ENCODE results near the gene MAGEF1.
A peak's percentile ranks its signal among the peaks of the same experiment; 100 is the strongest.

The MAGEF1 gene, protein sequence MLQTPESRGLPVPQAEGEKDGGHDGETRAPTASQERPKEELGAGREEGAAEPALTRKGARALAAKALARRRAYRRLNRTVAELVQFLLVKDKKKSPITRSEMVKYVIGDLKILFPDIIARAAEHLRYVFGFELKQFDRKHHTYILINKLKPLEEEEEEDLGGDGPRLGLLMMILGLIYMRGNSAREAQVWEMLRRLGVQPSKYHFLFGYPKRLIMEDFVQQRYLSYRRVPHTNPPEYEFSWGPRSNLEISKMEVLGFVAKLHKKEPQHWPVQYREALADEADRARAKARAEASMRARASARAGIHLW

DNA sequence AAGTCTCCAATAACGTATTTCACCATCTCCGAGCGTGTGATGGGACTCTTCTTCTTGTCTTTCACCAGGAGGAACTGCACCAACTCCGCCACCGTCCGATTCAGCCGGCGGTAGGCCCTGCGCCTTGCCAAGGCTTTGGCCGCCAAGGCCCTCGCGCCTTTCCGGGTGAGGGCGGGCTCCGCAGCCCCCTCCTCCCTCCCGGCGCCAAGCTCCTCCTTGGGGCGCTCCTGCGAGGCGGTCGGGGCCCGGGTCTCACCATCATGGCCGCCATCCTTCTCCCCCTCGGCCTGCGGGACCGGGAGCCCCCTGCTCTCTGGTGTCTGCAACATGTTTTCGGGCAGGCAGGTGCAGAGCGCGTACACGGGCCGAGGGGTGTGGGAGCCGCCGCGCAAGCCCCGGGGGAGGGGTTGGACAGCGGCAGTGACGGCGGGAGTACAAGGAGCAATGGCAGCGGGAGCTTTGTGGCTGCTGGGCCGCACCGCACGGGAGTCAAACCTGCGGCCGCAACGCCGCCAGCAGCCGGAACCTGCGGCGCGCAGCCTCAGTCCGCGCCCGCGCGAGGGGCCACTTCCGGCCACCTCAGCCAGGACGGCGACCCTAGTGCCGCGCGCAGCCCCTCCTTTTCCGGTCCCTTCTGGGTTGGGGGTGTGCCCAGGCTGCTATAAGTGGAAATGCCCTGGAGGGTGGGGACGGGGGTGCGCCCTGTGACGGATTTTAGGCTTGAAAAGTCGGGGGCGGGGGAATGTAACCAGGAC is at the start of gene MAGEF1:
Gene MAGEF1, minus strand, starts transcription at position 572 of the 755 bp plus-strand sequence. Its CDS starts 243 bp downstream, at position 329.
- peak; percentile 65 for DNase-seq

DNA sequence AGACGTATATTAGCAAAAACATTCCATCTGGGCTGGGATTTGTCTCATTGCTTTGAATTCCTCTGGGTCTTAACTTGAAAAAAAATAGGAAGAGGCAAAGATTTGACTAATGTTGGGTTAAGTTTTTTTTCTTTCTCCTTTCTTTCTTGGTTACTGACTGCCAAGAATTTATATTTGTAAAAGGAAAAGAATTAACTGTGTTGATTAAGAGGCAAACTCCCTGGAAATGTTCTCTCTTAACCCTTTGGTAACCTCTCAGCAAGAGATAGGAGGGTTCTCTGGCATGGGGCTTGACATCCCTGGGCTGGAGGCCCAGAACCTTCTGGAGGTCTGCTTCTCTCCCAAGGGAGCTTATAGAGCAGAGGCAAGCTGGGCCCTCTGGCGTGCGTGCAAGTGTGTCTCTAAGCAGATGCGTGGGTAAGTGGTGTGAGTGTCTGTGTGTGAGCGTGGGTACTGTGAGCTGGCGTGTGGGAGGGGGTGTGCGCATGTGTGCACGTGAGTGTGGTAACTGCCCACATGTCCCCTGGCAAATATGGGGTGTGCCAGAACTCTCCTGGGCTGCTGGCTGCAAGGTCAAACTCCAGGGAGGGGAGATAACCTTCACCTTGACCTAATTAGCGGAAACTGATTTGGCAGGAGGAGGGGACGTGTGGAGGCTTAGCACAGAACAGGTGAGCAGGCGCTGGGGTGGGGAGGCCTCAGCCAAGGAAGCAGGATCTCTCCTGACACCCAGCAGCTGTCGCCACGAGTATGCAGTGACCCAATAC is 49.4 kb upstream of the MAGEF1 start:
- DNase-seq, result no peak

DNA sequence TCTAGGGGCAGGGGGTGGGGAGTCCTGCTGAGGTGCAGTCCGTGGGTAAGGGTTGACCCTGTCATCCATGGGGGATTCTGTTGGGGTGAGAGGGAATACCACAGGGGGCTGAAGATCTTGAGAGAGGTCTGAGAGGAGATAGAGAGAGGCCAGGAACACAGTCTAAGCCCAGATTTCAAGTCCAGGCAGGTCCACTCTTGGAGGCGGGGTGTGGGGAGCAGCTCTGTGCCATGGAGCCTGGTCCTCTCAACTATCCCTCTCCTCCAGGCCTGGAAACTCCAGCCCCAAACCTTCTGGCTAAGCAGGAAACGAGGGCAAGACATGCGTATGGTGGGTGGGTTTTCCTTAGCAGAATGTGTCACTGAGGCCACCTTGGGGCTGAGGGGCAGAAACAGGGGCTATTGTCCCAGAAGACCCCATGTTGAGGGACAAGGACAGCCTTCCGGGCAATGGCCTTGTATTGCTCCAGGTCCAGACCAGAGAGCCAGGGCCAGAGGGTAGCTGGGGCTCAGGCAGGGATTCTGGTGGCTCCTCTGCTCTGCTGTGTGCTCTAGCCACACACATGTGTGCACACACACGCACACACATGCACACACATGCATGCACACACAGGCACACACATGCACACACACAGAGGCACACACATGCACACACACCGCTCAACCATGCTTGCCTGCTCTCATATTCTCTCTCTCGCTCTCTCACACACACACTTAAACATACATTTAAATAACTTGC is 48.6 kb upstream of the MAGEF1 start:
- DNase-seq, result no peak

DNA sequence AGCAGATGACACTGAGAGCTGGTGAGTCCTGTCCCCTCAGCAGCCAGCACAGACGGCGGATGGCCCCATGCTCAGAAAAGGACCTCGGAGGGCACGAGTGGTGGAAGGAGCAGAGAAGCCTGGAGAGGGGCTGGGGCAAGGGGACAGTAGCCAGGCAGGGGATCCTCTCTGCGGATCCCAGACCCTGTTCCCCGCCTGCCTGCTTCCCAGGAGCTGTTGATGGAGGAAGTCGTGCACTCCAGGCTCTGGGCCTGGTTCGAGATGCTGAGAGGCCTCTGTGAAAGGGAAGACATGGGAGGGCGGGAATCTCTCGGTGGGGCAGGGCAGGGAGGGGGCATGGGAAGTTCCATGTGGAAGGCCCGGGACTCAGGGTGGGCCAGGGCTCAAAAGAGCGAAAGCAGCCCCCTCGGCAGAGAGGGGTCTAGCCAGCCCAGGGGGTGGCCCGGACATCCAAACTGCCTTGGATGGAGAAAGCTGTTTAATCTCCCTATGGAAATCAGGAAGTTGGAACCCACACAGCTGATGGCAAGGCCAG is 47.9 kb upstream of the MAGEF1 start:
- no peak for DNase-seq

DNA sequence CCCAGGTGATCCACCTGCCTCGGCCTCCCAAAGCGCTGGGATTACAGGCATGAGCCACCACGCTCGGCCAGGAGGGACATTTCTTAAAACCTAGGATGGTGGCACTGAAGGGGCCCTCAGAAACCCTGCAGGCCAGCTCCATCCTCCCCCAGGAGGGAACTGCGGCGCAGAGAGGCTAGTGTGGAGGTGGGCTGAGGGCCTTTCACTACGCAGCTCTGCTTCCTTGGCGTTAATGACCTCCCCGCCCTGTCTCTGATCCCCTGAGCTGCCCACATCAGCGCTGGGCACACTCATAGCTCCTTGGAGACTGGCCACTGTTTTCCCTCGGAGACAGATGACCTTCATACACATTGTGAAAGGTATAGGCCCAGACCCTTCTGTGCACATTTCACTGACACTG is 46.2 kb upstream of the MAGEF1 start:
- no peak for DNase-seq

DNA sequence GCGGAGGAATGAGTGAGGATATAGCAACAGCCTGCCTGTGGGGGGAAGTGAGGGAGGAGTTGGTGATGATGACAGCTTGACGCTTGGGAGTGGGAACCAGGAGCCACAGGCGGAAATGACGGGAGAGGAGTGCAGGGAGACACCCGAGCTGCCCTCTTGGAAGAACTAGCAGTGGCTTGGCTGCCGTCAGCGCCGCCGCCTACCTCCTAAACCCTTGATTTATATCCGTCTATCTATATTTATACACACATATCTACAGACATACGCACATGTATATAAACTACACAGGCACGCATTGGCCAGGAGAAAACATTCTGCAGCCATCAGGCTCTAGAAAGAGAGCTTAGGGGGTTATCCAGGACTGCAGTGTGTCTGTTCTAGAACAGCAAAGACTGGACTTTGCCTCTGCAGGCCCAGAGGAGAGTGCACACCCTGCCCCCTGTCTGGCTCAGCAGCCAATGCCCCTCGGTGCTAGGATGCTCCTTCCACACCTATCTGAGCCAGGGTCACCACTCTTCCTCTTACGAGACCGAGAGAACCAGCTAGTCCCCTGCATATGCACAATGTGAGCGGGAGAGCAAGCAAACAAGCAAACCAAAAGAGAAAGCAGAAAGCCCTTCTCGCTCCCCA is 45.3 kb upstream of the MAGEF1 start:
- no peak for DNase-seq

DNA sequence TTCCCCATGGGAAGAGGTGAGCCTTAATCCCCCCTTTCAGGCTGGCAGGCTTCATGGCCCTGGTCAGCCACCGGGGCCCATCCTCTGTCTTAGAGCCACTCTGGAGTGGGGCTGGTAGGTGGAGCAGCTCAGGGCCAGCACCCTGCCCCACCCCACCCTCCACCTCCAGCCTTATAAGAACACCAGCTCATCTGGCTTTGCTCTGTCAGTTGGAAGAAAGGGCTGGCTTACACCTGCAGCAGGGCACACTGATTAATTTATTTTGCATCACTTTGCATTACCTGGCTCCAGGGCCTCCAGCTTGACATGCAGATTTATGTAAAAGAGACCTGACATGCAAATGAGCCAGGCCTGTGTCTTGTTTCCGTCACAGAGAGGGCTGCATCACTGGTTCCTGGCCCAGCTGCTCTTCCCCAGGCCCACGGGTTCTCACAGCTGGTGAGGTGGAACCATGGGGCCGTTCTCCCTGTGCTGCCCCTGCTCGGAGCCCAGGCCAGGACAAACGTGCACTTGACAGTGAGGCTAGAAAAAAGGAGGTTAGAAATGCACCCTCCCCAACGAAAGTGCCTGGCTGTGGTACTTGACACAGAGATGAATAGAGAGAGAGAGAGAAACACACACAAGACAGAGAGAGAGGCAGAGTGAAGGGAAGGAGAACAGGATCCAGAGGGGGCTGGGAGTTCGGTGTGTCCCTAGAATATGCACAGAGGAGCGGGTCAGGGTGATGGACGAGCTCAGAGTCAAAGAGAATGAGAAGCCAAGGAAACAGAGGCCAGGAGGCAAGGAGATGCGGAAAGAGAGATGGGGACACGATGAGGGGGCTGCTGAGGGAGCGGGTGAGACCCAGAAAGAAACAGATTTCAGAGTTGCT is 44.5 kb upstream of the MAGEF1 start:
- no peak for DNase-seq

DNA sequence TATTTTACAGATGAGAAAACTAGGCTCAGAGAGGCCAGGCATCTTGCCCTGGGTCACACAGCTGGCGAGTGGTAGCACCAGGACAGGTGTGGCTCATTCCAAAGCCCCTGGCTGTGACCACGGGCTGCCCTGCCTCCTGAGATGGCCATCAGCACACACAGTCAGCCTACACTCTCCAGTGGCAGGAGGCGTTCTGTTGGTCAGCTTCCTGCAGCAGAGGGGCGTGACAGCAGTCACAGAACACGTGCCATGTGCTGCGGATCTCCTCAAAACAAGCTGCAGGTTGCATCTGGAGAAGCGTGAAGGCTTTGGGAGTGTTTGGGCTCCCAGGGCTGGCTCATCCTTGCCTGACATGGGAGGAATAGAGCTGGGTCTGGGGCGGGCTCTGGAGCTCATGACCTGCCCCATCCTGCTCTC is 43.5 kb upstream of the MAGEF1 start:
- no peak for DNase-seq

DNA sequence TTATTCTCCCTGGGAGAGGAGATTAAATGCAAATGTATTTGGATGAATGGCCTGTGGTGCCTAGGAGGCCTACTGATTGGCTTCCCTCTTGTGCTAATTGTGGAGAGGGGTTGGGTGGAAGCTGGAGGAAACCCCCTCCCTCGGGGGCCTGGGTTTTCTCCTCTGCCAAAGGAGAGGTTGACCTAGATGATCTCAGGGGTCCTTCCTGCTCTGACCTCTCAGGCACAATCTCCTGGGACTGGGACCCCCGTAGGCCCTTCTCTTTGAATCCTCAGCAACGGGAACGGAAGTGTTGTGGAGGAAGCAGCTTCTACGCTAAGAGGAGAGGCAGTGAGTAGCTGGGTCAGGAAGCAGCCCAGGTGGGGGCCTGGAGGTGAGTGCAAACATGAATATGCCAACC is 40.5 kb upstream of the MAGEF1 start:
- no peak for DNase-seq

DNA sequence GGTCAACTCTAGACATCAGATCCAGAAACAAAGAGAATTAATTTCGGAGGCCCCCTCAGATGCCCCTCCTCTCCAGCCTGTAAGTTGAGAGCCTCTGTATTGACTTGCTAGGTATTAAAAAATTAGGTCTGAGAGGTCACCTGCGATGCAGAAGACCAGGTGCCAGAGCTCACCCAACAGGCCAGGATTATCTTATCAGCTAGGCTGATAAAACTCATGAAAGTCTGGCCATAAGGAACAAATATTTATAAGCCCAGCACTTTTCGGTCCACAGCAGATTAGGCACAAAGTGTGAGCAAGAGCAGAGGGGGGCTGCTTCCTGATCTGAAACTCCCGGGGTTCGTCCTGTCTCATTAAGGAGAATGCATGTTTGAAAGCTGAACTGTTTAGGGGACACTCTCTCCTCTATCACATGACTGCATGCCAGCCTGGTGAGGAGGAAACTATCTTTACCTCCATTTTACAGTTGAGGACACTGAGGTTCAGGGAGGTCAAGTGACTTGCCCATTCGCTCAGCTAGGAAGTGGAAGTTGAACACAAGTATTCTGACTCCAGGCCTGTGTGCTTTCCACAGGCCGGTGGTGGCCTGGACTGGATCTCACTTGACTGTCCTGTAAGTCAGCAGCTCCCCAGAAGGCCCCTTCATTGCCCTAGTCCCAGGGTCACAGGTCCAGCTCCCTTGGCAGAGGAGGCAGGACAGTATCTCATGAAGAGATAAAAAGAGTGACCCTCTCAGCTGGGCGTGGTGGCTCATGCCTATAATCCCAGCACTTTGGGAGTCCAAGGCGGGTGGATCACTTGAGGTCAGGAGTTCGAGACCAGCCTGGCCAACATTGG is 39.6 kb upstream of the MAGEF1 start:
- DNase-seq, result no peak

DNA sequence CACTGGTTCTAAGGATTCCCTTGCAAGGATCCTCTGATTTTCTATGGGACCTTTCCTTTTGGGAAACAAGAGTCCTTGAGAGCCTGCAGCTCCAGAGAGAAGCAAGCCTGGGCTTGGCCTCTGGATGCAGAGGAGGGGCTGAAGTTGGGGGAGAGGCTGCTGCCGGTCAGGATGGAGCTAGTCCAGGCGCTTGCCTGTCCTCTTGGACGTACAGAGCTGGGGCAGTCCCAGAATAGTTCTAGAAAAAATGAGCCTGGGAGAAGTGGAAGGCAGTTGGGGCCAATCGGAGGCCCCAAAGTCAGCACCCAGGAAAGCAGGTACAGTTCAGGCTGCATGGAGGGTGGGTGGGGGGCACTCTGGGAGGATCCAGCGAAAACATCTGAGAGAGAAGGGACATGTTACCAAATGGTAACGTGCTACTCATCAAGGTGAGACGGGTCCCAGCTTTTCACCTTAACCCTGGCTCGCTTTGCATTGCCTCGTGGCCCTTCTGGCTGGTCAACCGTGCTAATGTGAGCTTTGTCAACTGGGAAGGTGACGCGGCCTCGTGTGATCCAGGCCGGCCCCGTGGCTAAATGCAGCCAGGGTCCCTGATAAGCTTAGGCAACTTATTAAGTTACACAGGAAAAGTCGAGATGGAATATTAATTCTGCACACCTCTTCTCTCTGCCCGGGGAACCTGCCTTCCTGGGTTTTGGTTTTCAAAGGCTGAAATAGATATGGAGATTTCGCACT is 38.7 kb upstream of the MAGEF1 start:
- no peak for DNase-seq

DNA sequence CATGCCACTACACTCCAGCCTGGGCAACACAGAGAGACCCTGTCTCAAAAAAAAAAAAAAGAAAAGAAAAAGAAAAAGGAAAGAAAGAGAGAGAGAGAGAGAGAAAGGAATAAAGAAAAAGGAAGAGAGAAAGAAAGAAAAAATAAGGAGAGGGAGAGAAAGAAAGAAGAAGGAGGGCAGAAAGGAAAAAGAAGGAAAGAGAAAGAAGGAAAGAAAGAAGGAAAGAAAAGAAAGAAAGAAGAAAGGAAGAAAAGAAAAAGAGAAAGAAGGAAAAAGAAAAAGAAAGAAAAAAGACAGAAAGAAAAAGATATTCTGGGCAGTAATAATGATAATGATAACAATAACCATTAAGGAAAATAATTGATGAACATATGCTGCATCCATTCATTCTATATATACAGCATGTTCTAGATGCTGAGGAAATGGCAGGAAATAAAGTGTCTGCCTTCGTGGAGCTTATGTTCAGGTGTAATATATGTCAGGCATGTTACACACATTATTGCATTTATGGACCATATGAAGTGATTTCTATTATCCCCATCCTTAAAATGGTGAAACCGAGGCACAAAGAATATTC is 37.4 kb upstream of the MAGEF1 start:
- DNase-seq, result no peak

DNA sequence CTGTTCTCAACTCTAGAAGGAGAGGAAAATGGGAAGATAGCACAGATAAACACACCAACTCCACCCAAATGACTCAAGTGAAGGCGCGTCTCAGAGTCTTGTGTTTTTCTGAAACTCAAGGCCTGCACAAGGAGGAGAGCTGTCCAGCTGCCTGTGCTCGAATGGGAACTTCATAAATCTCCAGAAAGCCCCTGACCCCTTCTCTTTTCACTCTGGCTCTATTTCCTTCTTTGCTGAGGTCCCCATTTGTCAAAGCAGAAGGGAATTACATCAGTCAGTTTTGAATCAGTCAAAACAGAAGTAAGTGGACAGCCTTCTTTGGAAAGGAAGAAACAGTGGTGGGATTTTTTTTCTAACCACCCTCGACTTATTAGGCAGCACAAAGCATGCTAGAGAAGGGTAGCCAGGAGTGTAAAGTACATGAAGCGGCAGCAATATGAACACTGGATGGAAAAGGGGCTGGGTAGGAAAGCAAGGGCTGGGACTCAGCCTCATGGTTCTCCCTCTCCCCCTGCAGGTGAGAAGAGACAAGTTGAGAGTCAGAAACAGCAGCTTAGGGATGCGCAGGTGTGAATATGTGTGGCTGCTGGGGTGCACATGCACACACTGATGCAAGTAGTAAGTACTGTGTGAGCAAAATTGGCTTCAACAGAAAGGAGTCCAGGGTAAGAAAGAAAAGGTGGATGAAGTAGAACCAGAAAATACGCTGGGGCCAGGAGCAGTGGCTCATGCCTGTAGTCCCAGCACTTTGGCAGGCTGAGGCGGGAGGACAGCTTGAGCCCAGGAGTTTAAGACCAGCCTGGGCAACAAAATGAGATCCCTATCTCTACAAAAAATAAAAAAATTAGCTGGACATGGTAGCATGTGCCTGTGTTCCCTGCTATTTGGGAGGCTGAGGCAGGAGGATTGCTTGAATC is 36.6 kb upstream of the MAGEF1 start:
- DNase-seq, result no peak

DNA sequence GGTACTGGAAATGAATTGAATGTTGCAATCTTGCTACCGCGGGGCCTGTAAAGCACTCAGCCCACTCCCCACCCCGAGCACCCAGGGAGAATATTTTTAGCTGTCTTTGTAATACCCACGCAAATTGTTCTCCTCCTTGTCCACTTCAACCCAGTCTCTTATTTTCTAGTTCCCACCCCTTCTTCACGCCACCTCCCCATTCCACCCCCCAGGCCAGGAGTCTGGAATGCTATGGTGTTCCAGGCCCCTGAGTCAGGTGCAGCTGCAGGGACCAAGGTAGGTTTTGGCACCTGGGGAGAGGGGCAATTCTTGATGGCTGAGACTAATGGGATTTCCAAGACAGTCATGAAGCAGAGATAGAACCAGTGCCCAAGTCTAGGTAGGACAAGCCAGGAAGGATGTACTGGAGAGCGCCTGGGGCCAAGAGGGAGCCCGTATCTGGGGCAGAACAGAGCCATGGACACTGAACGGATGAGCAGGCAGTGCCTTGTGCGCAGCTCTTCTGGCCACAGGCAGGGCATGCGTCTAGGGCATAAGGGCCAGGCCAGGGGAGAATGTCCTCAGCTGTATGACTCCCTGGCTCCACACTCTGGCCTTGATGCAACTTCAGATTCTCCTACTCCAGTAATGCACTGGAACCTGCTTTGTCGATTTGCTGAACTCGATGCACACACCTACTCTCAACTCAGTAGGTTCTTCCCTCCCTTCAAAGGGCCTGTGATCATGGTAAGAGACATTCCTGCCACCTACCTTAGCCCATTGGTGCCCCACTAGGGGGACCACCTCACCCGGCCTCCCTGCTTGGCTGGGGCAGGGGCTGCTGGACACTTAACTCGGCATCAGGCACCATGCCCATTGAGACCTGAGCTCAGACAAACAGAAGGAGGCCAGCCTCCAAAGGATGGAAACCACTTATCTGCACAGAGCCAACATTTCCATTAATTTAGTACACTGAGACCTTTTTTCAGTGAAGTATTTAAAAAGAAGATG is 34.6 kb upstream of the MAGEF1 start:
- DNase-seq, result no peak

DNA sequence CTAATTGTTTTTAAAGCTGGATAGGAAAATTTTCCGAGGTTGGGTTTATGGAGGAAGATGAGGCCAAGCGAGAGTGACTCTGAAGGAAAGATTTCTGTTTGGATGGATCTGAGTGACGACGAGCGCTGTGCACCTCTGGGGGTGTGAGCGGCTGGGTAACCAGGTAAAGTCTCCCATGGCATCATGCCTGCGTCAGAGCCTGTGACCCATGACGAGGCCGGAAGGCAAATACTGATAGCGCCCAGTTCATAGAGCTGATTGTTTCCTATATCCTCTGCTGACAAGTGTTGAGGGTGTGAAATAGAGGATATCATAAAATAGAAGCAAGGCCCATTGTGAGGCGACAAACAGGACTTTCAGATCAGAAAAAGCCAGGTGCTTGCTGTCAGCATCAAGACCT is 33.7 kb upstream of the MAGEF1 start:
- no peak for DNase-seq

DNA sequence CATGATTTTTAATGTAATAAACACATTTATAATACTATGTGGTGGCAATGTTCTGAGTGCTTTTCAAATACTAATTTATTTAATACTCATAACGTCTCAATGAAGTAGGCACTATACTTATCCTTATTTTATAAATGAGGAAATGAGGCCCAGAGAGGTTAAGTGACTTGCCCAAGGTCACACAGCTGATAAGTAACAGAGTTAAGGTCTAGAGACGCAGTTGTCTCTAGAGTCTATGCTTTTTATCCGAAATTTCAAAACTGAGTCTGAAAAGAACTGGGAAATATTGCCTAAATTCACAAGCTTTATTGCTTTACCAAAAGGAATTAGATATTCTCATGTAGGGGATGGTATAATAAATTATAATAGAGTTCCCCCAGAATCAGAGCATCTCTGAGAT is 31.4 kb upstream of the MAGEF1 start:
- DNase-seq, result no peak

DNA sequence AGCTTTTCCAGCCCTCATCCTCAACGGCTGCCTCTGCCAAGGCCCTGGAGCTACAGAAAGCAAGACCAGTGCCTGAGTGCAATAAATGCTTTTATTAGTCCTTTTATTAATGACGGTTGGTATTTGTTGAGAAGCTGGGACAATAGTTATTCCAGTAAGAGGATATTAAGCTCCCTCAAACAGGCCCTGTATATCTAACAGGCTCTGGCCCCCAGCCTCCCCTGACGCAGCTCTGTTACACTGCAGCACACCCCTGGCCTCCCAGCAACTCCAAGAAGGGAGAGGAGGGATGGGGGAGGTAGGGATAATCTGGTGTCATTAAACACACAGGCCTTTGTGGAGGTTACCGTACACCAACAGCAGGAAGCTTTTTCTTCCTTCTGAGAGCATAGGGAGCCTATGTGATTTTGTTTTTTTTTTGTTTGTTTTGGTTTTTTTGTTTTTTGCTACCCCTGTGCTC is 30.8 kb upstream of the MAGEF1 start:
- DNase-seq, result no peak
